ENCODE measurements around the gene CCL25.

CCL25 gene

DNA sequence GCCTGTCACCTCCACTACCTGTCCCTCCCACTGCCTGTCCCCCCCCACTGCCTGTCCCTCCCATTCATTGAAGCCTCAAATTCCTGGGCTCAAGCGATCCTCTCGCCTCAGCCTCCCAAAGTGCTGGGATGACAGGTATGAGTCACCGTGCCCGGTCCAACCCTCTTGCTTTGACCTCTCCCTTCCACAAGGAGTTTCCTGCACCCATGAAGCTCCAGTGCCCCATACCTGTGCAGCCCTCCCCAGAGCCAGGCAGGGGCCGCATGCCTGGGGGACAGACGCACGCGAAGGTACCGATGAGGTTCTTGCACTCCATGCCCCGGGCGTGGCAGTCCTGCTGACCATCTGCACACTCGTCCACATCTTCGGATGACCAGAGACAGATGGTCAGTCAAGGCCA, 34.3 kb downstream of the CCL25 start:
- no peak for DNase-seq (ENCODE audit: insufficient read length, low spot score)
- no peak for FAIRE-seq
- TF ChIP-seq, protein P1, sequence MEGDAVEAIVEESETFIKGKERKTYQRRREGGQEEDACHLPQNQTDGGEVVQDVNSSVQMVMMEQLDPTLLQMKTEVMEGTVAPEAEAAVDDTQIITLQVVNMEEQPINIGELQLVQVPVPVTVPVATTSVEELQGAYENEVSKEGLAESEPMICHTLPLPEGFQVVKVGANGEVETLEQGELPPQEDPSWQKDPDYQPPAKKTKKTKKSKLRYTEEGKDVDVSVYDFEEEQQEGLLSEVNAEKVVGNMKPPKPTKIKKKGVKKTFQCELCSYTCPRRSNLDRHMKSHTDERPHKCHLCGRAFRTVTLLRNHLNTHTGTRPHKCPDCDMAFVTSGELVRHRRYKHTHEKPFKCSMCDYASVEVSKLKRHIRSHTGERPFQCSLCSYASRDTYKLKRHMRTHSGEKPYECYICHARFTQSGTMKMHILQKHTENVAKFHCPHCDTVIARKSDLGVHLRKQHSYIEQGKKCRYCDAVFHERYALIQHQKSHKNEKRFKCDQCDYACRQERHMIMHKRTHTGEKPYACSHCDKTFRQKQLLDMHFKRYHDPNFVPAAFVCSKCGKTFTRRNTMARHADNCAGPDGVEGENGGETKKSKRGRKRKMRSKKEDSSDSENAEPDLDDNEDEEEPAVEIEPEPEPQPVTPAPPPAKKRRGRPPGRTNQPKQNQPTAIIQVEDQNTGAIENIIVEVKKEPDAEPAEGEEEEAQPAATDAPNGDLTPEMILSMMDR (IDR thresholded peaks at IDR 0.05; ENCODE audit: insufficient read depth, missing control alignments), result no peak

DNA sequence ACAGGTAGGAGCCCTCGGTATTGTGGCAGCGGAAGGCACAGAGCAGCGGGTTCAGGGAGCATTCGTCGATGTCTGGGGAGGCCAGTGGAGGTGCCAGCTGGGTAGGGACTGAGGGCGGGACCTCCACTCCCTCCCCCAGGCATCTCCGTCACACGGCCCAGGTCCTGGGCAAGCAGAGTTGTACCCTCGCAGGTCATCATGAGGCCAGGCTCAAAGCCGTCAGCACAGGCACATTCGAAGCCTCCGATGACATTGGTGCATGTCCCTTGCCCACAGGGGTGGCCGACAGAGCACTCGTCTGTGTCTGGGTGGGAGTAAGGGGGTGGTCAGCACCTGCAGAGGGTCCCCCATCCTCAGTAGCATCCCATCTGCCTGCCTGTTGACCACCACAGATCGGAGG, 35.3 kb downstream of the CCL25 start:
- TF ChIP-seq, protein P1 (IDR thresholded peaks at IDR 0.05; ENCODE audit: insufficient read depth, missing control alignments), result no peak
- FAIRE-seq, result no peak

DNA sequence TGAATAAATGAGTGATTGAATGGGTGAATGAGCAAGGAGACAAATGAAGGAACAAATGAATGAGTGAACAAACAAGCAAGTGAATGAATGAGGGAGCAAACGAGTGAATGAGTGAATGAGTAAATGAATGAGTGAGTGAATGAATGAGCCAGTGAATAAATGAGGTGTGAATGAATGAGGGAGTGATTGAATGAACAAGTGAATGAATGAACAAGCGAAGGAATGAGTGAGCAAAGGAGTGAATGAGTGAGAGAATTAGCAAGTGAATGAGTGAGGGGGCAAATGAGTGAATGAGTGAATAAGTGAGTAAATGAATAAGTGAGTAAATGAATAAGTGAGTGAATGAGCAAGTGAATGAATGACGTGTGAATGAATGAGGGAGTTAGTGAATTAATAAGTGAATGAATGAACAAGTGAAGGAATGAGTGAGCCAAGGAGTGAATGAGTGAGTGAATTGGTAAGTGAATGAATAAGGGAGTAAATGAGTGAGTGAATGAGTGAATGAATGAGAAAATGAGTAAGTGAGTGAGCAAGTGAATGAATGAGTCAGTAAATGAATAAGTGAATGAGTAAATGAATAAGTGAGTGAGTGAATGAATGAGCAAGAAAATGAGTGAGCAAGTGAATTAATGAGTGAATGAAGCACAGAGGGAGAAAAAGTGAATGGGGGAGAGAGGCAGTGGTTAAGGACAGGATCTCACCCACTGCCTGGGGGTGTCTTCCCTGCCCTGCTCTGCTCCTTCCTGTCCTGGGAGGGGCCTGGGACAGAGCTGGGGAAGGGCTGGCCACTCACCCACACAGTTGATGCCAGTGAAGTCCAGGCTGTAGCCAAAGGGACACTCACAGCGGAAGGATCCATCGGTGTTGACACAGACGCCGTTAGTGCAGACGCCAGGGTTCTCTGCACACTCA, 36.4 kb downstream of the CCL25 start:
- FAIRE-seq, result no peak
- no peak for DNase-seq (ENCODE audit: insufficient read length, low spot score)

More for the DNA sequence above, 35.3 kb downstream of the CCL25 start:
- no peak for DNase-seq (ENCODE audit: insufficient read length, low spot score)

DNA sequence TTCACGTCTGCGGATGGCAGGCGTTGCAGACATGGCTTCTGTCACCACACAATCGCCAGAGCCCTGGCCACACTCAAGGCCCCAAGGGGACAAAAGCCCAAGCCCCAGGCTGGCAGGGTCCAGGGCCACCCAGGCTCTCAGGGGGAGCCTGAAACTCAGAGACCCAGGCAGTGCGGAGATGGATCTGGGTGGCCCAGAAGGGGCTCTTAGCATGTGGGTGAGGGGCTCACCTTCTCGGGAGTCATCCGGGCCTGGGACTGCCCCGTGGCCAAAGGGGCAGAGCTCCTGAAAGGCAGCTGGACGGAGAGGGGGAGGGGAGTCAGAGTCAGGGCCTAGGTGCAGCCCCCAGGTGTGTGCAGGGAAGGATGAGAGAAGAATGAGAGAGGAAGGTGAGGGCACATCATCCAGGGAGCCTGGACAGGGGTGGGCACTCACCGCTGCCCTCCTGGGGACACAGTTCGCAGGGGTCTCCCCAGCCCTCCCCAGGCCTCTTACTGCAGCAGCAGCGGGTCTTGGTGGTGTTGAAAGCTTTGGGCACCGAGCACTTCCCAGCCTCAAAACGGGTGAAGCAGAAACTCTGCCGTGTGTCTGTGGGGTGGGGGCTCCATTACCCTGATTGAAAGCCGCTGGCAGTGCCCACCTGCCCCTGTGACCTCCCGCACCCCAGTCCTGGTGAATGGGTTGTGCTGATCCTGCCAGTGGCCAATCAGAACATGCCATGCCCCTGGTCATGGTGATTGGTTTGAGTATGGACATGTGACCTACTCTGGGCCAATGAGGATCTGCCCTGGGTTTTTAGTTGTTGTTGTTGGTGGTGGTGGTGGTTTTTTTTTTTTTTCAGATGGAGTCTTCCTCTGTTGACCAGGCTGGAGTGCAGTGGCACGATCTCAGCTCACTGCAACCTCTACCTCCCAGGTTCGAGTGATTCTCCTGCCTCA, 37.4 kb downstream of the CCL25 start:
- TF ChIP-seq, protein P1 (IDR thresholded peaks at IDR 0.05; ENCODE audit: insufficient read depth, missing control alignments), result no peak
- FAIRE-seq, result no peak
- no peak for DNase-seq (ENCODE audit: insufficient read length, low spot score)

More for the DNA sequence above, 36.4 kb downstream of the CCL25 start:
- TF ChIP-seq, protein P1 (IDR thresholded peaks at IDR 0.05; ENCODE audit: insufficient read depth, missing control alignments), result no peak

DNA sequence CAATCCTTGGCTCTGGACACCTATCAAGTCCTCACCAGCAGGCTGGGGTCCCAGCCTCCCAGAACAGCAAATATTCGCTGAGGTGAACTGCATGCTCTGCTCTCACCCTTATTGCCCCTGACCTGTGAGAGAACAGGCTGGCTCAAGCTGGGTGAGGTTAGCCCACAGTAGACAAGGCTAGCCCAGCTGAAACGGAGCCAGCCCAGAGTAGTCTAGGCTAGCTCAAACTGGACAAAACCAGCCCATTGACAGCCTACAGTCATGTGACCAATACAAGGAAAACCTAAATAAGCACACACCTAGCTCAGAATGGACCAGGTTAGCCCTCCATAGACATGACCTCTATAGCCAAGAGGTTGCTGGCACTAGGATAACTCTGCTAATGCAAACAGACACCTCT, 38.4 kb downstream of the CCL25 start:
- DNase-seq (ENCODE audit: insufficient read length, low spot score) (no peak), FAIRE-seq (no peak)
- TF ChIP-seq, protein P1 (IDR thresholded peaks at IDR 0.05; ENCODE audit: insufficient read depth, missing control alignments), result no peak

GRCh38 chr19:8093740-8094139, 41.2 kb downstream of the CCL25 start:
- TF ChIP-seq, protein P1 (IDR thresholded peaks at IDR 0.05; ENCODE audit: insufficient read depth, missing control alignments), result no peak
- FAIRE-seq (no peak), DNase-seq (ENCODE audit: insufficient read length, low spot score) (no peak)

All from D721Med (cell line).